Measurements from ENCODE around the gene MECP2.

The MECP2 gene

DNA sequence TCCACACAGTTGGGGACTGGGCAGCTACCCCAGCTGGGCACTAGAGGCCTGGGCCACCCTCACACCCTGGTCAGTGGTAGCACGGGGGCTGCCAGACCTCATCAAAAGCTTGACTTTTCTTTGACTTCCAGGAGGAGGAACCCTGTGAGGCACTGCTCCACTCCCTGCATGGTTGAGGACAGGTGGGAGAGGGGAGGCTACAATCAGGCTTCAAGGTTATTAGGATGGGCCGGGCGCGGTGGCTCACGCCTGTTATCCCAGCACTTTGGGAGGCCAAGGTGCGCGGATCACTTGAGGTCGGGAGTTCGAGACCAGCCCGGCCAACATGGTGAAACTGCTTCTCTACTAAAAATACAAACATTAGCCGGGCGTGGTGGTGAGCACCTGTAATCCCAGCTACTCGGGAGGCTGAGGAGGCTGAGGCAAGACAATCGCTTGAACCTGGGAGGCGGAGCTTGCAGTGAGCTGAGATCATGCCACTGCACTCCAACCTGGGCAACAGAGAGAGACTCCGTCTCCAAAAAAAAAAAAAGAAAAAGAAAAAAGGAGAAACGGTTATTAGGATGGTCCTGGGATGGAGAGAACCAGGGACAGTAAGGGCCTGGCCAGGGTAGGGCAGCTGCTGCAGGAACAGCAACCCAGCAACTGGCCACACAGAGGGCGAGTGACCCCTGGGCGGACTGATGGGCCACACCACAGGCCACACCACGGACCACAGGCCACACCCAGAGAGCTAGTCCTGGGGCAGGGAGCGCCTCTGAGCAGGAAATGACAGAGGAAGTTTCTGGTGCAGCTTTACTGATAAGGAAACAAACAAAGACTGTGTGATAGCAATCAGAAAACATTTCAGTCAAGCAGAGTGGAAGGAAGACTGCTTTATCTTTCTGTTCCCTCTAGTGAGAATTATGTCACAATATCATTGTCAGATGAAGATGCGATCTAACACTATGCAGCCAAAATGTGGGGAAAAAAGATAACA is 26.0 kb upstream of the MECP2 start:
- DNase-seq (ENCODE audit: low read depth): peak; percentile 3
- H3K4me3 ChIP-seq (replicated peaks; ENCODE audit: low read depth, low read length): no peak overlapping the region
- TF ChIP-seq, protein P1, sequence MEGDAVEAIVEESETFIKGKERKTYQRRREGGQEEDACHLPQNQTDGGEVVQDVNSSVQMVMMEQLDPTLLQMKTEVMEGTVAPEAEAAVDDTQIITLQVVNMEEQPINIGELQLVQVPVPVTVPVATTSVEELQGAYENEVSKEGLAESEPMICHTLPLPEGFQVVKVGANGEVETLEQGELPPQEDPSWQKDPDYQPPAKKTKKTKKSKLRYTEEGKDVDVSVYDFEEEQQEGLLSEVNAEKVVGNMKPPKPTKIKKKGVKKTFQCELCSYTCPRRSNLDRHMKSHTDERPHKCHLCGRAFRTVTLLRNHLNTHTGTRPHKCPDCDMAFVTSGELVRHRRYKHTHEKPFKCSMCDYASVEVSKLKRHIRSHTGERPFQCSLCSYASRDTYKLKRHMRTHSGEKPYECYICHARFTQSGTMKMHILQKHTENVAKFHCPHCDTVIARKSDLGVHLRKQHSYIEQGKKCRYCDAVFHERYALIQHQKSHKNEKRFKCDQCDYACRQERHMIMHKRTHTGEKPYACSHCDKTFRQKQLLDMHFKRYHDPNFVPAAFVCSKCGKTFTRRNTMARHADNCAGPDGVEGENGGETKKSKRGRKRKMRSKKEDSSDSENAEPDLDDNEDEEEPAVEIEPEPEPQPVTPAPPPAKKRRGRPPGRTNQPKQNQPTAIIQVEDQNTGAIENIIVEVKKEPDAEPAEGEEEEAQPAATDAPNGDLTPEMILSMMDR (IDR thresholded peaks at IDR 0.05; ENCODE audit: low read length, missing control alignments): no peak

DNA sequence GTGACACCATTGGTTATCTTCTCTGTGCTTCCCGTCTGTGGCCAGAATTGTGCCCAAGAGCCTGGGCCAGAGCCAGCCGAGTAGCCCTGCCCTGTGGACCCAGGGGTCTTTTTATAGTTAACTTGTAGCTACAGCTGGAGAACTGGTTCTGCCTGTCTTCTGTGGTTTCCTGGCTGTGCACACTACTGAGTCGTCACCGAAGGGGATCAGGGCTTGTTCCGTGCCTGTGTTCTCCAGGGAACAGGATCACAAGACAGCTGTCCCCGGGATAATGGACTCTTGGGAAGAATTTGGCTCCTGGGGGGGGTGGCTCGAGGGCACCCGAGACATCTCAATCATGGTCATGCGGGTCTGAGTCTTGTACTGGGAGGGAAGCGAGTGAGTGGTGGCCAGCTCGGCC is 24.4 kb upstream of the MECP2 start:
- TF ChIP-seq, protein P1 (IDR thresholded peaks at IDR 0.05; ENCODE audit: low read length, missing control alignments): no peak
- DNase-seq (ENCODE audit: low read depth): no peak
- H3K4me3 ChIP-seq (replicated peaks; ENCODE audit: low read depth, low read length): no peak overlapping the region

GRCh38 chrX:154121207-154121606 is 23.7 kb upstream of the MECP2 start:
- no peak overlapping the region for H3K4me3 ChIP-seq (replicated peaks; ENCODE audit: low read depth, low read length)
- DNase-seq (ENCODE audit: low read depth): no peak
- TF ChIP-seq, protein P1 (IDR thresholded peaks at IDR 0.05; ENCODE audit: low read length, missing control alignments): no peak

DNA sequence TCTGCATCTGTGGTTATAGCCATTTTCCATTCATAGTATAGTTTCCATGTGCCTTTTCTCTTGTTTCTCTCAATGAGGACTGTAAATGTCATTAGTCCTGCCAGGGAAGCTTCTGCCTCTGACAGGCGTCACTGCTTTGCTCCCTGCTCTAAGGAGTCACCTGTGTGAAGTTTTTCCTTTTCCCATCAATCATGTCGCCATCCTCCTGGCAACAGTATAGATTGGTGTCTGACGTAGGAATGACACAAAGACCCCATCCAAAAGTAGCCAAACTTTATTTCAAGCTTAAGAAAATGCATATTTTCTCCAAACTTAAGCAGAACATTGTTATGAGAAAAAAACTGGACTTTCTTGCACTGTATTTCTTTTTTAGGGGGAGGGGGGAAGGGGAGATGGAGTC is 23.1 kb upstream of the MECP2 start:
- H3K4me3 ChIP-seq (replicated peaks; ENCODE audit: low read depth, low read length): no peak overlapping the region
- no peak for DNase-seq (ENCODE audit: low read depth)
- TF ChIP-seq, protein P1 (IDR thresholded peaks at IDR 0.05; ENCODE audit: low read length, missing control alignments): no peak

DNA sequence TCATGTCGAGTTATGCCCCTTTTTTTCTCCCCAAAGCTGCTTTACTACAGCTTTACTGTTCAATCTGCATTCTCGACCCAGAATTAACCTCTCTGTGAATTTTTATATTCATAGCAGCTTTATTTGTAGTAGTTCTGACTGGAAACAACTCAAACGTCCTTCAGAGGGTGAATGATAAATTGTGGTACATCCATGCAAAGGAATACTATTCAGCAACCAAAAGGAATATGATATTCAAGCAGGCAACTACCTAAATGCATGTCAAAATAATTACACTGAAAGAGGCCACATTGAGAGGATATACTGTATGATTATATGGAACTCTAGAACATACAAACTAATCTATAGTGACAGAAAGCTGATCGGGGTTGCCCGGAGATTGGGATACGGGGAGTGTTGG is 20.0 kb upstream of the MECP2 start:
- DNase-seq (ENCODE audit: low read depth): no peak
- H3K4me3 ChIP-seq (replicated peaks; ENCODE audit: low read depth, low read length): no peak overlapping the region

DNA sequence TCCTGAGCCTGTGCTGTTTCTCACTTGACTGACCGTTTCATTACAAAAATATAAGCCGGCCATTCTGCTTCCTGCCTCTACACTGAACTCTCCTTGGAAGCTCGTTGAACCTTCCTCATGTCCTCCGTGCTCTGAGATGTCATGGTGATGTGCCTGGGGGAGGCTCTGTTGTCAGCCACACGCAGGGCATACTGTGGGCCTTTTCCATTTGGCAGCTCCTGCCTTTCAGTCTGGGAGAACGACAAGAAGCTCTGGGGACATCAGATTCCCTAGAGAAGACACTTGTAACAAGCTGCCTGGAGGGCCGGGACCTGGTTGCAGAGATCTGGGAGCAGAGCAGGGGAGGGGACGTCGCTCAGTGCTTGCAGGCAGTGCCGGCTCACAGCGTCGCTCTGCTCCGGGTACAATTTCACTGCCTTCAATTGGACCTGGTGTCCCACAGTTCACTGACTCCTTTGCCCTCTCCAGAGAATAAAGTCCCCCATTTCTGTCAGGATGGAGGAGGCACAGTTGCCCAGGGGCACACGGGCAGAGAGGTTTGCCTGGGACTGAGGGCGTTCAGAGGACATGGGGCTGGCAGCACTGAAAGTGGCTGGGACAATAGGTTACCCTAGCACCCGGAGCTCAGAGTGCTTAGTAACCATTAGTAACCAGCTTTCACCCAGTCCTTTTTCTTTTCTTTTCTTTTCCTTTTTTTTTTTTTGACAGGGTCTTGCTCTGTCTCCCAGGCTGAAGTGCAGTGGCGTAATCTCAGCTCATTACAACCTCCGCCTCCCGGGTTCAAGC is 19.1 kb upstream of the MECP2 start:
- DNase-seq (ENCODE audit: low read depth): no peak
- H3K4me3 ChIP-seq (replicated peaks; ENCODE audit: low read depth, low read length): no peak overlapping the region
- TF ChIP-seq, protein P1 (IDR thresholded peaks at IDR 0.05; ENCODE audit: low read length, missing control alignments): no peak

More for the DNA sequence above, 20.0 kb upstream of the MECP2 start:
- TF ChIP-seq, protein P1 (IDR thresholded peaks at IDR 0.05; ENCODE audit: low read length, missing control alignments): no peak
